Testis (tissue), 3 donors: ENCODE data around the gene PRKACG. TPM values are rescaled to one million over a fixed set of nuclear protein-coding genes. Genes with fewer than 3 reads are reported as not detected.

Experiments
- DNase-seq: peaks from one replicate; pipeline ENCODE4 v3.0.0-alpha.2; 2019
- H3K27ac ChIP-seq, 2 donors: fragments of 200-600 bp; sonication (generic); one replicate each; pipeline ENCODE4 v1.5.1; 2019
- H3K27me3 ChIP-seq: fragments of 200-600 bp; sonication (generic); one replicate; pipeline ENCODE4 v1.5.1; 2019
- H3K36me3 ChIP-seq: fragments of 200-600 bp; sonication (generic); one replicate; pipeline ENCODE4 v1.5.1; 2017; ENCODE audit warnings: low read depth; ENCODE audit errors: missing control alignments
- H3K4me1 ChIP-seq: fragments of 200-600 bp; sonication (generic); one replicate; pipeline ENCODE4 v1.5.1; 2019
- H3K4me3 ChIP-seq, 2 donors: fragments of 200-600 bp; sonication (generic); one replicate each; pipeline ENCODE4 v1.5.1; 2017 to 2019
- H3K9me3 ChIP-seq: fragments of 200-600 bp; sonication (generic); one replicate; pipeline ENCODE4 v1.5.1; 2017
- CTCF ChIP-seq, 3 experiments: fragments of 450-650 bp in 2 of 3; fragments of 200-600 bp in 1 of 3; sonication (generic) in 1 of 3; IDR thresholded peaks; one replicate each; pipeline ENCODE4 v1.5.1; 2016 to 2019; ENCODE audit warnings: antibody characterized with exemption in 3 of 3, mild to moderate bottlenecking in 2 of 3, moderate library complexity in 1 of 3
- POLR2A ChIP-seq: fragments of 450-650 bp; IDR thresholded peaks from one replicate; pipeline ENCODE4 v1.6.1; 2017; ENCODE audit warnings: antibody characterized with exemption, mild to moderate bottlenecking, moderate library complexity
- WGBS, 2 donors: methylation state at CpG; one replicate each; pipeline ENCODE4 v1.1.5; 2018; 5-methylcytosine and 5-hydroxymethylcytosine counted together
- intact Hi-C: fragments of 100-400 bp; cut with DNase I; formaldehyde crosslinking; loops from one replicate; pipeline ENCODE4 v1.15.1; 2023; ENCODE audit warnings: low total_unique reads
- polyA plus RNA-seq: library from polyadenylated mRNA; stranded (reverse); fragments of 350-450 nt; fragmentation: Illumina TruSeq; extraction: RNeasy Lipid Tissue Mini Kit (QIAGEN cat#74804); gene quantifications from one replicate; pipeline ENCODE4 v1.2.3, GENCODE V29; 2014; ENCODE audit warnings: low read depth, low replicate concordance; ENCODE audit not compliant: insufficient read depth
- total RNA-seq, 2 donors: library from RNA; depleted of rRNA; stranded (reverse); fragments of >200 nt; gene quantifications; one replicate each; pipeline ENCODE4 v1.2.3, GENCODE V29; 2016

Gene PRKACG
- total and polyA plus RNA-seq, 3 donors from 2014 or later: 14.0 to 46.5 (median 14.2) TPM

- intact Hi-C loops: no loop called here
- H3K36me3 ChIP-seq: no peaks in the 10 kb centered on the region
- H3K27ac ChIP-seq: no peak overlapping the region
- no peaks in the 10 kb centered on the region for H3K9me3 ChIP-seq
- H3K27me3 ChIP-seq: no peaks in the 10 kb centered on the region
- no peak overlapping the region for H3K4me3 ChIP-seq
- H3K4me1 ChIP-seq: no peaks in the 10 kb centered on the region
- WGBS, 2 donors: 54 to 64% methylated on average over 2 of the region's 2 CpGs
- TF ChIP-seq CTCF (IDR thresholded peaks at IDR 0.05) (no peak), POLR2A (no peak)
- no peak for DNase-seq
Measured at GRCh38 chr9:68970151-68970550, 43.8 kb downstream of the PRKACG start.

GRCh38 chr9:68969538-68969937 is 44.4 kb downstream of the PRKACG start:
- 57 to 62% methylated on average over 4 of the region's 4 CpGs for WGBS, 2 donors
- Histone ChIP-seq H3K27ac (no peak overlapping the region), H3K27me3 (no peaks in the 10 kb centered on the region), H3K4me3 (no peak overlapping the region), H3K36me3 (no peaks in the 10 kb centered on the region), H3K9me3 (no peaks in the 10 kb centered on the region), H3K4me1 (no peaks in the 10 kb centered on the region)
- intact Hi-C loops: no loop called here
- DNase-seq: no peak
- no peak for TF ChIP-seq CTCF (IDR thresholded peaks at IDR 0.05)
- no peak for TF ChIP-seq POLR2A

- WGBS, 2 donors: 57 to 69% methylated on average over 1 of the region's 1 CpG
- H3K4me1 ChIP-seq: no peaks in the 10 kb centered on the region
- no peaks in the 10 kb centered on the region for H3K36me3 ChIP-seq
- intact Hi-C loops: no loop called here
- no peak for DNase-seq
- TF ChIP-seq CTCF (IDR thresholded peaks at IDR 0.05) (no peak), POLR2A (no peak)
- H3K27ac ChIP-seq: no peak overlapping the region
- H3K4me3 ChIP-seq: no peak overlapping the region
- H3K9me3 ChIP-seq: no peaks in the 10 kb centered on the region
- no peaks in the 10 kb centered on the region for H3K27me3 ChIP-seq
Measured at GRCh38 chr9:68967800-68968199, 46.1 kb downstream of the PRKACG start.

- intact Hi-C loops: no loop called here
- Histone ChIP-seq H3K9me3 (no peaks in the 10 kb centered on the region), H3K4me1 (no peaks in the 10 kb centered on the region), H3K4me3 (no peak overlapping the region), H3K27me3 (no peaks in the 10 kb centered on the region), H3K36me3 (no peaks in the 10 kb centered on the region), H3K27ac (no peak overlapping the region)
- WGBS, 2 donors: 77 to 83% methylated on average over 1 of the region's 1 CpG
- DNase-seq: no peak
- TF ChIP-seq CTCF (IDR thresholded peaks at IDR 0.05) (no peak), POLR2A (no peak)
Measured at GRCh38 chr9:68966496-68966944, 47.4 kb downstream of the PRKACG start.

GRCh38 chr9:68964765-68965164 is 49.1 kb downstream of the PRKACG start:
- H3K4me1 ChIP-seq: no peaks in the 10 kb centered on the region
- no peak overlapping the region for H3K4me3 ChIP-seq
- no peak for DNase-seq
- H3K9me3 ChIP-seq: no peaks in the 10 kb centered on the region
- no peaks in the 10 kb centered on the region for H3K36me3 ChIP-seq
- WGBS, 2 donors: 88 to 91% methylated on average over 3 of the region's 3 CpGs
- H3K27ac ChIP-seq: no peak overlapping the region
- TF ChIP-seq CTCF (IDR thresholded peaks at IDR 0.05): no peak
- TF ChIP-seq POLR2A: no peak
- no peaks in the 10 kb centered on the region for H3K27me3 ChIP-seq
- intact Hi-C loops: no loop called here
